Activated CD4-positive, alpha-beta T cell treated with anti-CD3 and anti-CD28 coated beads, Interleukin-2, amount 50 U/mL, for 24 hours (primary cell): ENCODE results near the gene MAP2K7.
"Not testable (repeated sequence)": the region's sequence is repeated elsewhere in the genome, so short reads cannot be mapped to it uniquely, and the experiment has no call there.

Source experiments
- DNase-seq, 2 donors: peaks; one replicate each; pipeline ENCODE4 v3.0.0-alpha.2; 2020; ENCODE audit warnings: low read depth in 1 of 2, low spot score in 1 of 2

MAP2K7 gene

DNA sequence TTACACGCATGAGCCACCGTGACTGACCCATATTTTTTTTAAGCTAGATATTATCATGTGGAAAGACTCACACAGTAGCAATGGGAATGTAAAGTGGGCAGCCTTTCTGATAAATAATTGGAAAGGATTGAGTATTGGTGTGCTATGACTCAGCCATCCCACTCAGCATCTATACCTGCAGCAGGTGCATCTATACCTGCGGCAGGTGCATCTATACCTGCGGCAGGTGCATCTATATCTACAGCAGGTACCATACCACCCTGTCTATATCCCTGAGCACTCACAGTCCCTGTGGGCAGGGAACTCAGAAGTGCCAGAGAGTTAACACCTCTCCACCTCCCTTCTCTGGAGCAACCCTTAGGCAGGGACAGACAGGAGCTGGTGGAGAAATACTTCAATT is 20.6 kb upstream of the MAP2K7 start:
- no peak for DNase-seq

DNA sequence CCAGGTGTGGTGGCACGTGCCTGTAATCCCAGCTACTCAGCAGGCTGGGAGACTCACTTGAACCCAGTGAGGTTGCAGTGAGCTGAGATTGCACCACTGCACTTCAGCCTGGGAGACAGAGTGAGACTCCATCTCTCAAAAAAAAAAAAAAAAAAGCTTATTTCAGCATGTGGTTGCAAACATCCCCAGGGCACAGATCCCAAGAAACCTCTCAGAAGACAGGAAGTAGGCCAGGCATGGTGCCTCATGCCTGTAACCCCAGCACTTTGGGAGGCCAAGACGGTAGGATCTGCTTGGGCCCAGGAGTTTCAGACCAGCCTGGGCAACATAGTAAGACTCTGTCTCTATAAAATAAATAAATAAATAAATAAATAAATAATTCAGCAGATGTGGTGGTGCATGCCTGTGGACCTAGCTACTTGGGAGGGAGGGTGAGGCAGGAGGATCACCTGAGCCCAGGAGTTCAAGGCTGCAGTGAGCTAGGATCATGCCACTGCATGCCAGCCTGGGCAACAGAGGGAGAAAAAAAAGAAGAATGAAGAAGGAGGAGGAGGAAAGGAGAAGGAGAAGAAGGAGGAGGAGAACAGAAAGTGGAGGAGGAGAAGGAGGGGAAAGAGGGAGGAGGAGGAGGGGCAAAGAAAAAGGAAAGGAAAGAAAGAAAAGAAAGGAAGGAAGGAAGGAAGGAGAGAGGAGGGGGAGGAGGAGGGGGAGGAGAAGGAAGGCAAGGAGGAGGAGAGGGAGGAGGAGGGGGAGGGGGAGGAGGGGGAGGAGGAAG is 19.7 kb upstream of the MAP2K7 start:
- no peak for DNase-seq

DNA sequence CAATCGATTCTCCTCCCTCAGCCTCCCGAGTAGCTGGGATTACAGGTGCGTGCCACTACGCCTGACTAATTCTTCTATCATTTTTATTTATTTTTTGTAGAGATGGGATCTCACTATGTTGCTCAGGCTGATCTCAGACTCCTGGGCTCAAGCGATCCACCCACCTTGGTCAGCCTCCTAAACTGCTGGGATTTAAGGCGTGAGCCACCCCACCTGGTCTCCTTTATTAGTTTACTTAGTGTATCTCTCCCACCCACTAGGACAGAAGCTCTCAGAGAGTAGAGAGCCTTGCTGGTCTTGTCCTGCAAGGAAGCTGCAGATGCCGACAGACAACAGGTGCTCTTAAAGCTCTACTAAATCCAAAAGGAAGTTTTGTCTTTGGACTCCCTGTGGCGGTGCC is 17.9 kb upstream of the MAP2K7 start:
- no peak for DNase-seq

DNA sequence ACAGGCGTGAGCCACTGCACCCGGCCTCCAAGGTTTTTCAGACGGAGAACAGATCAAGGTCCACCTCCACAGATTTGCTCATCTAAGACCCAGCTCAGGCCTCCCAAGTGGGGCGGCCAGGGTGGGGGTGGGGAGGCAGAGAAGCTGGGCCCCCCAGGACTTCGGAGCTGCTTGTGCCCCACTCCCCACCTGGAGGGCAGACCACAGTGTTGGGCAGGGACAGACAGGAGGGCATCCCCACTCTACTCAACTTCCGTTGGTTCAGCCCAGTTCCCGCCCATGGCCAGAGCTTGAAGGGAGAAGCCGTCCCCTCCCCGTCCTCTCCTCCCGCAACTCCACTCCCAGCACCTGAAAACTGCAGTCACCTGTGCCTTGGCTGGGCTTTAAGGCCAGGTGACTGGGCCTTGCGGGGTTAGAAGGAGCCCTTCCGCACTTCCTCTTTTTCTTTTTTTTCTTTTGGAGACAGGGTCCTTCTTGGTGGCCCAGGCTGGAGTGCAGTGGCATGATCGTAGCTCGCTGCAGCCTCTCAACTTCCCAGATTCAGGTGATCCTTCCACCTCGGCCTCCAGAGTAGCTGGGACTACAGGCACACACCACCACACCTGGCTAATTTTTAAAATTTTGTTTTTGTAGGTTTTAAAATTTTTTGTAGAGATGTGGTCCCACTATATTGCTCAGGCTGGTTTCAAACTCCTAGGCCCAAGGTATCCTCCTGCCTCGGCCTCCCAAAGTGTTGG is 16.1 kb upstream of the MAP2K7 start:
- no peak for DNase-seq

DNA sequence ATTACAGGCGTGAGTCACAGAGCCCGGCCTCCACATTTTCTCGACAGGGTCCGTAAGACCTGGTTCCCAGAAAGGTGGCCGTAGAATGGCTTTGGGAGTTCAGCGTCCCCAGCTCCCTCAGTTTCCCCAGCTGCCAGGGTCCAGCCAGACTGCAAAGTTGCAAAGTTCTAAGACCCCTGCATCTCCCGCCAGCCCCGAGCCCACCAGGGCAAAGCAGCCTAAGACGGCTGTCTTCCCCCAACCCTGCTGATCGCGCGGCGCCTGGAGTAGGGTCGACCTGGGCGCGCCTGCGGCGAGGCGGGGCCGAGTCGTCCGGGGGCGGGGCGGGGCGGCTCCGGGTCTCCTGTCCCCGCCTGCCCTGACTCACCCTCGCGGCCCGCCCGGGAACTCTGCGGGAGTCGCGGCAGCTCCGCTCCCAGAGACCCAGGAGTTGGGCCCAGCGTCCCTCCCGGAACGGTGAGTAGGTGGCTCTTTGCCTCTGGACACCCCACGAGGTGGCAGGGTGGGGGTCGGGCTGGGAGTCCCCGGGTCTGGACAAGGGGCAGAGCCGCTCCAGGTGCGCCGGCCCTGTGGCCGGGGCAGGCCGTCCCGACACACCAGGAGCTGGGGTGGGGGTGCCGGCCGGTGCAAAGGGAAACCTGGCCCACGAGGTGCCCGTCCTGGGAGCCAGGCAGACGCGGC is 15.4 kb upstream of the MAP2K7 start, which contains the start of gene LRRC8E:
Gene LRRC8E (plus strand): TSS at position 366 of the 681 bp plus-strand sequence. CDS start 7,094 bp downstream, outside the sequence.
- DNase-seq, result no peak

DNA sequence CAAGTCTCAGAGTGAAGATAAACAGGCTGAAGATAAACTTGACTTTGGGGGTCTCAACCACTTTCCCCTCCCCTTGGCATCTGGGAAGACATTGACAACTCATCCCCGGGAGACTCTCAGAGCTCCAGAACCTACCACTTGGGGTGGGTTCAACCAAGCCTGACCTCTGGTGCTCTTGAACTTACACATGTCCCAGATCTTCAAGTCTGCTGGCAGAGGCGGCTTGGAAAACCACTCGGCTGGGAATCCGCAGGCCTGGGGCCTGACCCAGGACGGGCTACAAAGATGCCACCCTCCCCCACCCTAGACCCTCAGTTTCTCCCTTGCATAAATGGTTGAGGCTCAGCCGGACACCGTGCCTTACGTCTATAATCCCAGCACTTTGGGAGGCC is 14.9 kb upstream of the MAP2K7 start:
- no peak for DNase-seq

DNA sequence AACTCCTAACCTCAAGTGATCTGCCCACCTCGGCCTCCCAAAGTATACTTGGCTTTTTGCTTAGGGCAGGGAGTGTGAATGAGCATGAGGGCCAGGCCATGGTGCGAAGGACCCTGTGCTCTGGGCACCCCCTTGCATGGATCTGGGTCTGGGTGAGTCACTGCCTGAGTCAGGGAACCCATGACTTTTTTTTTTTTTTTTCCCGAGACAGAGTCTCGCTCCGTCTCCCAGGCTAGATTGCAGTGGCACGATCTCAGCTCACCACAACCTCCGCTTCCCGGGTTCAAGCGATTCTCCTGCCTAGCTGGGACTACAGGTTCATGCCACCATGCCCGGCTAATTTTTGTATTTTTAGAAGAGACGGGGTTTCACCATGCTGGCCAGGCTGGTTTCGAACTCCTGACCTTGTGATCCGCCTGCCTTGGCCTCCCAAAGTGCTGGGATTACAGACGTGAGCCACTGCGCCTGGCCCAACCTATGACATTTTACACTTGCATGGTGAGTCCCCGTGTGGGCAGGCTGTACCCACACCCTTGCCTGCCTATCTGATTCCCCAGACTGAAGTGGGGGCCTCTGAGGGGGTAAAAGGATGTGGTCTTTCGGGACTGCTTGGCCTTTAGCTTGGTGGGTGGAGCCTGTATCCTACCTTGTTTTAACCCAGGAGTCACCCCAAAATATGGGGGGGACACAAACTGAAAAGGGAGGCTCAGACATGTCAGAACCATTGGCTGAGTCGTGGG is 10.1 kb upstream of the MAP2K7 start:
- DNase-seq, result not testable (repeated sequence)

DNA sequence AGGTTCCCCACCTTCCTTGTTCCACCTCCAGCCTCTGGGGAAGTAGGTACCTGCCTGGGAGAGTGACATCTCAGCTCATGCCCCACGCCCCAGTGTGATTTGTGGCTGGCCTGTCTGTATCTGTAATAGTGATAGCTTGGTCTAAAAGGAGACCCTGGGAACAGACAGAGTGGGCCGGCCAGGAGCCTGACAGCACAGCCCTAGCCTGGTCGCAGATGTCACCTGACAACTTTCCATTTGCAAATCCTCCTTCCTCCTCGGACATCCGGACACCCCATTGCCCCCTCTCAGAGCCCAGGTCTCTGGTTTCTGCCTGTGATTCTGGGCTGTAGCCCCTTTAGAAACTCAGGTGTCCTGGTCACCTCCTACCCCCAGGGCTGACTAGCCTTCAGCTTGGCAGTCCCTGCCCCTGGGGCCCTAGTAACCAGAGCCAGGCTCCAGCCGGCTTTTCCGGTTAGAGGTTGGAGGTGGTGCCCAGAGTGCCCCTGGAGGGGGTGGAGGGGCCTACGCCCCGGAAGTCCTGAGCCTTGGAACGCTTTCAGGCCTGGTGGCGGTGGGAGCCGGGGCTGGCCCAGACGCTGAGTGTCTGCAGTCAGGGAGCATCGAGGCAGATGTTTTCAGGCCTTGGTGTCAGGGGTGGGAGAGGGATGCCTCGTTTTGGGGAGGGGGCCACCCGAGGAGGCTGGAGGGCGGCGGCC is 8.9 kb upstream of the MAP2K7 start:
- no peak for DNase-seq

DNA sequence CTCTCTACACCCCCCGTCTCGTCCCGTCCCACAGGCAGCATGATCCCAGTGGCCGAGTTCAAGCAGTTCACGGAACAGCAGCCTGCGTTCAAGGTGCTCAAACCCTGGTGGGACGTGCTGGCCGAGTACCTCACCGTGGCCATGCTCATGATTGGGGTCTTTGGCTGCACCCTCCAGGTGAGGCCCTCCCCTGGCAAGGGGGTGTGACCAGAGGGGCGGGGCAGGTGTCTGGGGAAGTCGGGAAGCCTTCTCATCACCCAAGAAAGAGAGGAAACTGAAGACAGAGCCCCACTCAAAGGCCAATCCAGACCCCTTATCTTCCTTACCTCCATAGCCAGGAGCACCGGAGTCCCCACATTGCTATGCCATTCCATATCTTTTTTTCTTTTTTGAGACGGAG is 8.1 kb upstream of the MAP2K7 start:
- DNase-seq, result no peak

DNA sequence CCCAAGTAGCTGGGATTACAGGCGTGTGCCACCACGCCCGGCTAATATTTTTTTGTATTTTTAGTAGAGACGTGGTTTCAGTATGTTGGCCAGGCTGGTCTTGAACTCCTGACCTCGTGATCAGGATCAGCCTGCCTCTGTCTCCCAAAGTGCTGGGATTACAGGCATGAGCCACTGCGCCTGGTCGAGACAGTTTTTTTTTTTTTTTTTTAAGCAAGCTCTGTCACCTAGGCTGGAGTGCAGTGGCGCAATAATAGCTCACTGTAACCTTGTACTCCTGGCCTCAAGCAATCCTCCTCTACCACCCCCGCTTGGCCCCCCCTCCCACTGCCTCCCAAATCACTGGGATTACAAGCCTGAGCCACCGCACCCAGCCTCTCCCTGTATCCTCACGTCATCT is 6.4 kb upstream of the MAP2K7 start:
- DNase-seq, result no peak

DNA sequence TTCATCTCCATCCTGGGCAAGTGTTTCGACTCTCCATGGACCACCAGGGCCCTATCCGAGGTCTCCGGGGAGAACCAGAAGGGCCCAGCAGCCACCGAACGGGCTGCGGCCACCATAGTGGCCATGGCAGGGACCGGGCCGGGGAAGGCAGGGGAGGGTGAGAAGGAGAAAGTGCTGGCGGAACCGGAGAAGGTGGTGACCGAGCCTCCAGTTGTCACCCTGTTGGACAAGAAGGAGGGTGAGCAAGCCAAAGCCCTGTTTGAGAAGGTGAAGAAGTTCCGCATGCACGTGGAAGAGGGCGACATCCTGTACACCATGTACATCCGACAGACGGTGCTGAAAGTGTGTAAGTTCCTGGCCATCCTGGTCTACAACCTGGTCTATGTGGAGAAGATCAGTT is 4.7 kb upstream of the MAP2K7 start:
- DNase-seq, result no peak

DNA sequence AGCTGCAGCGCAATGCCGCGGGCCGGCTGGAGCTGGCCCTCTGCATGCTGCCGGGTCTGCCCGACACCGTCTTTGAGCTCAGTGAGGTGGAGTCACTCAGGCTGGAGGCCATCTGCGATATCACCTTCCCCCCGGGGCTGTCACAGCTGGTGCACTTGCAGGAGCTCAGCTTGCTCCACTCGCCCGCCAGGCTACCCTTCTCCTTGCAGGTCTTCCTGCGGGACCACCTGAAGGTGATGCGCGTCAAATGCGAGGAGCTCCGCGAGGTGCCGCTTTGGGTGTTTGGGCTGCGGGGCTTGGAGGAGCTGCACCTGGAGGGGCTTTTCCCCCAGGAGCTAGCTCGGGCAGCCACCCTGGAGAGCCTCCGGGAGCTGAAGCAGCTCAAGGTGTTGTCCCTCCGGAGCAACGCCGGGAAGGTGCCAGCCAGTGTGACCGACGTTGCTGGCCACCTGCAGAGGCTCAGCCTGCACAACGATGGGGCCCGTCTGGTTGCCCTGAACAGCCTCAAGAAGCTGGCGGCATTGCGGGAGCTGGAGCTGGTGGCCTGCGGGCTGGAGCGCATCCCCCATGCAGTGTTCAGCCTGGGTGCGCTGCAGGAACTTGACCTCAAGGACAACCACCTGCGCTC is 3.8 kb upstream of the MAP2K7 start:
- no peak for DNase-seq

DNA sequence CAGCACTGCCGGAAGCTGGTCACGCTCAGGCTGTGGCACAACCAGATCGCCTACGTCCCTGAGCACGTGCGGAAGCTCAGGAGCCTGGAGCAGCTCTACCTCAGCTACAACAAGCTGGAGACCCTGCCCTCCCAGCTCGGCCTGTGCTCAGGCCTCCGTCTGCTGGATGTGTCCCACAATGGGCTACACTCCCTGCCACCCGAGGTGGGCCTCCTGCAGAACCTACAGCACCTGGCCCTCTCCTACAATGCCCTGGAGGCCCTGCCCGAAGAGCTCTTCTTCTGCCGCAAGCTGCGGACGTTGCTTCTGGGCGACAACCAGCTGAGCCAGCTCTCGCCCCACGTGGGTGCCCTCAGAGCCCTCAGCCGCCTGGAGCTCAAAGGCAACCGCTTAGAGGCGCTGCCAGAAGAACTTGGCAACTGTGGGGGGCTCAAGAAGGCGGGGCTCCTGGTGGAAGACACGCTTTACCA is 3.2 kb upstream of the MAP2K7 start:
- DNase-seq, result no peak

DNA sequence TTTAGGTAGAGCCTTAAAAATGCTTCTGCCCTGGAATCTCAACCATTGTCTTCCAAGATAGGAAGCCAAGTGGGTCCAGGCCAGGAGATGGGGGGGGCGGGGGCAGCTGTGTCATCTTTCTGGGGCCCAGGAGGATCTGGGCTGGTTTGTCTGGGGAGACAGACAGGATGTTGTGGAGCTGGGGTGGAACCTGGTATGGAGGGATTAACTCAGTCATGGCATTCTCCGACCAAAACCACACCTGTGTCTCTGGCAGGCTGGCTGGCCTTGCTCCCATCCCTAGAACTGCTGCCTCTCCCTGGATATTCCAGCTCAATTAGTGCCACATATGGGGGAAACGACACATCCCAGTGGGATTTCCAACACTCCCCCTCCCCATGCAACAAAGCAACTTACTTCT is 2.7 kb upstream of the MAP2K7 start:
- no peak for DNase-seq

DNA sequence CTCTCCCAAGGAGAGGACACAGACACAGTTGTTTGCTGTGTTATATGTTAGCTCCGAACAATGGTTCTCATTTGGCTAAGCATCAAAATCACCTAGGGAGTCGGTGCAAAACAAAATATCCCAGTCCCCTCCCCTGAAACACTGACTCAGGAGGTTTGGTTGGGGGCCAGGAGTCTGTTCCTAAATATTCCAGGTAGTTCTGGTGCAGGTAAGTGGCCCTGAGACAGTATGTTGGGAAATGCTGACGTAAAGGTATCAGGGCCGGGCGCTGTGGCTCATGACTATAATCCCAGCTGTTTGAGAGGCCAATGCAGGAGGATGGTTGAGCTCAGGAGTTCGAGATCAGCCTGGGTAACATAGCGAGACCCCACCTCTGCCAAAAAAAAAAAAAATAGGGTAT is 2.3 kb upstream of the MAP2K7 start:
- DNase-seq, result no peak

DNA sequence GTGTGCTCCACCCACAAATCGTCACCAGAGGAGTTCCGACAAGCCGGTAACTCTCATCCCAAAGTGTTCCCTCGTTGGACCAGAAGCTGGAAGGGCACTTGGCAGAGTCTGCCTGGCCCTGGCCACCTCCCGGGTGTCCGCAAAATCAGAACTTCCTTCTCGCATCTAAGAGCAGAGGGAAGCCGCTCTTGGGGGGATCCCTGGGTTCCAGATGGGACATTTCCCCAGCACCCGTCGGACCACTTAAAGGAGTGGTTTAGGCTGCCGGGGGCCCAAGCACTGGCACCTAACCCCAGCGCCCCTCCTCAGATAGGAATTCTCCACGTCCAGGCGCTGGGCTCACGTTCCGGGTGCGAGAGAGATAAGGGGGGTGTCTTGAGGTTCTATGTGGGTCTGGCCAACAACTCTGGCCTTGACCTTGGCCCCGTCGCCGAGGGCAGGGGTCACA is 857 bp upstream of the MAP2K7 start:
- no peak for DNase-seq

DNA sequence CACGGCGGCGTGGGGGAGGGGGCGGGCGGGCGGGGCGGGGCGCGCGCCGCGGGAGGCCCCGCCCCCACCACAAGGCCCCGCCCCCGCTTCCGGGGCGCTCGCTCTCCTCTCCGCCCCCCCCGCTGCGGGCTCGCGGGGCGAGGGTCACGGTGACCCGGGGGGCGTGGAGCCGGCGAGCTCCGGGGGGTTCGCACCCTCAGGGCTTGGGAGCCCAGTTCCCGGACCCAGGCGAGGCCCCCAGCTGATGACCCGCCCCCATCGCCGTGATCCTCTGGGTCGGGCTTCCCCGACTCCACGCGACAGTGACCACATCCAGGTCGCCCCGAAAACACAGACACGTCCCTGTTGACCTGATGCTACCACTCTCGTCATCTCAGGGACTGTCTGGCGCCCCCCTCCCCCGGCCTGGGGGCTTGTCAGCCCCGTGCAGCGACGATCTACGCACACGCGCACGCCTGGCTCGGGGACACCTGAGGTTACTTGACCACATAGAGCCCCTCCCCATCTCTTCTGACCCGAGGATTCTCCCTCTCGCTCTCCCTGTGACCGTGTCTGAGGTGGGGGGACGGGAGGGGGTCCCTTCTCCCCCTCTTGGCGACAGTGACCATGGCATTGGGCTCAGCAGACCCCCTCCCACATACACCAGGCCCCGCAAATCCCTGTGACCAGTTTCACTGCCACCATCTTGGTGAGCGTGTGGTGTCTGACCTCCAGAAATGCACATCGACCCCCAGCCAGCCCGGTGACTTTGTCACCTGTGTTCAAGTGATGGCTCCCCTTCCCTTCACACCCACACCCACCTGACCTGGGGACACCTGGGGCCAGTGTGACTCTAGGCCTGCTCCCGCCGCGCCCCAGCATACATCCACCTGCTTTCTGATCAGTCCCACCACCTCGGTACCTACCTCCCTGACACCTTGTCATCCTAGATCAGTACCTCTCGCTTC is 670 bp downstream of the MAP2K7 start:
- DNase-seq, result peak in 1 of 2 donors; percentile 32

DNA sequence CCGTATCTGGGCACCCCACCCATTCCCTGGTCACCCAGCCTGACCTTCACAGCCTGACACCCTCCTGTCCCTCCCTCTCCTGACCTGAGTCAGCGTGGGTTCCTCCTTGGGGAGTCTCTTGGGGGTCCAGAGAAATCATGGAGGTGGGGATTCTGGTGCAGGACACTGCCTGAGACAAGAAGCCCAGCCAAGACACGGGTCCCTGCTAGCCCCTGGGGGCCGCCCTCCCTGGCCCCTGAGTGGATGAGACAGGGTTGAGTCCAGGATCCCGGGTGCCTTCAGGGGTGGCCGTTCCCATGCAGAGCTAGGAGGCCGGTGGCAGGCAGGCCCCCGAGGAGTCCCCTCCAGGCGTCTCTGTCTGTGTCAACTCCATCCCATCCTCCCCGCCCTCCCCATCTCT is 1.6 kb downstream of the MAP2K7 start:
- no peak for DNase-seq

DNA sequence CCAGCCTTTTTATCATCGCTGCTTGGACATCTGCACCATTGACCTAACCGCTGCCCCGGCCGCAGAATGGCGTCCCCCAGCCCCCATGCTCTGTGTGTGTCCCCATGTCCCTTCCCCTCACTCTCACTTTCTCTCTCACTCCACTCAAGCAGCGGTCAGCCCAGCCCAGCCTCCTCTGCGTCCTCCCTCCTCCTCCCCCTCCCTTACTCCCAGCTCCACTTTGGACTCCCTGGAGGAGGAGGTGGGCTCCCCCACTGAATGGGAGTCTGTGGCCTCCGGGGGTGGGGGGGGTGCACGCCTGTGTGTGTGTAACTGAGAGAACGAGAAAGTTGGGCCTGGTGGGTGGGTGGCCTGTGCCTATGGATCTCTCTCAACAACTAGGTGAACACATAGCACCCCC is 2.2 kb downstream of the MAP2K7 start:
- no peak for DNase-seq
